Measurements from ENCODE around the gene ATP2B1. TPM values are rescaled to one million over a fixed set of nuclear protein-coding genes. Genes with fewer than 3 reads are reported as not detected.

The ATP2B1 gene
- total and polyA plus RNA-seq, 9 donors: 9.0 to 60.3 (median 25.6) TPM

DNA sequence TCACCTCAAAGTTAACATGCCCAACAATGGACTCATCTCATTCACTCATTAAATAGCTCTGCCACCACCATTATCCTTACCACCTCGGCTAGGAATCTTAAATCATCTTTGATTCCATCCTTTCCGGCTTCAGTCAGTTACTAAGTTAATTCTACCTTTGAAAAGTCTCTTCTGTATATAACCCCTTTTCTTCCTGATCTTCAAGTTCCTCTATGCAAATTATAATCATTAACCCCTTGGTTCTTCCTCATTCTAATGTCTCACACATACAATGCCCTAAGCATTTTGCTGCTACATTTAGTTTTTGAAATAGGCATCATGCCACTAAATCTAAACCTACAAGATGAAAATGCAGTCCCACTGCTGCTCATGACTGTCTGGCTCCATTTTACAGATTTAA, 51.6 kb downstream of the ATP2B1 start:
- Histone ChIP-seq H3K4me3 (no peak overlapping the region), H3K9me3 (no peaks in the 10 kb centered on the region), H3K27ac (no peak overlapping the region), H3K36me3 (no peaks in the 10 kb centered on the region), H3K4me1 (ENCODE audit: insufficient read depth) (no peaks in the 10 kb centered on the region), H3K27me3 (no peaks in the 10 kb centered on the region)
- no peak for TF ChIP-seq POLR2A (IDR thresholded peaks at IDR 0.05)
- no peak for DNase-seq
- intact Hi-C loops (cut with DNase I): no loop called here
- WGBS, 3 donors: 94 to 98% (median 98%) methylated on average over 2 of the region's 2 CpGs

DNA sequence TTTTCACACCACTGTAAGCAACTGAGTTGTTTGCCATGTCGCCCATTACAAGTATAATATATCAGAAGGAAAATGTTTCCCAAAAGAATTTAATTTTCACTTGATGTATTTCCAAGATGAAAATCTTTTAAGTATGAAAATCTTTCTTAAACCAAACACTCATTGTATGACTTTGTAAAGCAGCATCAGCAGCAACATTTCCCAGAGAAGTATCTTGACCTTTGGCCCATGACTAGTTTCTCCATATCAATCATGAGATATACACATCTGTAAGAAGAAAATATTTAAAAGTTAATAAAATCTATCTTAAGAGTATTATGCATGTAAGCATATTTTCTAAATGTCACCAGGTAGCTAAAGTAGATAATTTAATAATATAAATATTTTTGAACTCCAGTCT, 52.8 kb downstream of the ATP2B1 start:
- H3K27ac ChIP-seq: no peak overlapping the region
- H3K9me3 ChIP-seq: no peaks in the 10 kb centered on the region
- H3K4me1 ChIP-seq (ENCODE audit: insufficient read depth): no peaks in the 10 kb centered on the region
- TF ChIP-seq POLR2A (IDR thresholded peaks at IDR 0.05) (no peak), EP300 (IDR thresholded peaks at IDR 0.05) (no peak)
- TF ChIP-seq, protein P1, sequence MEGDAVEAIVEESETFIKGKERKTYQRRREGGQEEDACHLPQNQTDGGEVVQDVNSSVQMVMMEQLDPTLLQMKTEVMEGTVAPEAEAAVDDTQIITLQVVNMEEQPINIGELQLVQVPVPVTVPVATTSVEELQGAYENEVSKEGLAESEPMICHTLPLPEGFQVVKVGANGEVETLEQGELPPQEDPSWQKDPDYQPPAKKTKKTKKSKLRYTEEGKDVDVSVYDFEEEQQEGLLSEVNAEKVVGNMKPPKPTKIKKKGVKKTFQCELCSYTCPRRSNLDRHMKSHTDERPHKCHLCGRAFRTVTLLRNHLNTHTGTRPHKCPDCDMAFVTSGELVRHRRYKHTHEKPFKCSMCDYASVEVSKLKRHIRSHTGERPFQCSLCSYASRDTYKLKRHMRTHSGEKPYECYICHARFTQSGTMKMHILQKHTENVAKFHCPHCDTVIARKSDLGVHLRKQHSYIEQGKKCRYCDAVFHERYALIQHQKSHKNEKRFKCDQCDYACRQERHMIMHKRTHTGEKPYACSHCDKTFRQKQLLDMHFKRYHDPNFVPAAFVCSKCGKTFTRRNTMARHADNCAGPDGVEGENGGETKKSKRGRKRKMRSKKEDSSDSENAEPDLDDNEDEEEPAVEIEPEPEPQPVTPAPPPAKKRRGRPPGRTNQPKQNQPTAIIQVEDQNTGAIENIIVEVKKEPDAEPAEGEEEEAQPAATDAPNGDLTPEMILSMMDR (IDR thresholded peaks at IDR 0.05): no peak
- WGBS, 3 donors: 85 to 100% (median 95%) methylated on average over 1 of the region's 1 CpG
- H3K4me3 ChIP-seq: no peak overlapping the region
- H3K27me3 ChIP-seq: no peaks in the 10 kb centered on the region
- DNase-seq: no peak
- intact Hi-C loops (cut with DNase I): no loop called here
- no peaks in the 10 kb centered on the region for H3K36me3 ChIP-seq

DNA sequence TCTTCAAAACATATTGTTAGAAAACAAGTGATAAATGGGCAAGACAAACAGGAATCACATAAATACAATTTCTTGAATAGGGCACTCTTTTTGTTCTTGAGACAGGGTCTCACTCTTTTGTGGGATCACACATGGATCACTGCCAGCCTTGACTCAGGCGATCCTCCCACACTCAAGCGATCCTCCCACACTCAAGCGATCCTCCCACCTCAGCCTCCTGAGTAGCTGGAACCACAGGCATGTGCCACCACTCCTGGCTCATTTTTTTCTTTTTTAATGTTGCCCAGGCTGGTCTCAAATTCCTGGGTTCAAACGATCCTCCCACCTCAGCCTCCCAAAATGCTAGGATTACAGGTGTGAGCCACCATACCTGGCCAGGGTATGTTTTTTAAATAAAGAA, 57.4 kb downstream of the ATP2B1 start:
- Histone ChIP-seq H3K9me3 (no peaks in the 10 kb centered on the region), H3K4me1 (ENCODE audit: insufficient read depth) (no peaks in the 10 kb centered on the region), H3K4me3 (no peak overlapping the region), H3K27me3 (no peaks in the 10 kb centered on the region), H3K27ac (no peak overlapping the region), H3K36me3 (no peaks in the 10 kb centered on the region)
- TF ChIP-seq, protein P1 (IDR thresholded peaks at IDR 0.05): no peak
- TF ChIP-seq EP300 (IDR thresholded peaks at IDR 0.05) (no peak), POLR2A (IDR thresholded peaks at IDR 0.05) (no peak)
- intact Hi-C loops (cut with DNase I): no loop called here
- no peak for DNase-seq
- WGBS, 3 donors: 74 to 79% (median 74%) methylated on average over 4 of the region's 4 CpGs

DNA sequence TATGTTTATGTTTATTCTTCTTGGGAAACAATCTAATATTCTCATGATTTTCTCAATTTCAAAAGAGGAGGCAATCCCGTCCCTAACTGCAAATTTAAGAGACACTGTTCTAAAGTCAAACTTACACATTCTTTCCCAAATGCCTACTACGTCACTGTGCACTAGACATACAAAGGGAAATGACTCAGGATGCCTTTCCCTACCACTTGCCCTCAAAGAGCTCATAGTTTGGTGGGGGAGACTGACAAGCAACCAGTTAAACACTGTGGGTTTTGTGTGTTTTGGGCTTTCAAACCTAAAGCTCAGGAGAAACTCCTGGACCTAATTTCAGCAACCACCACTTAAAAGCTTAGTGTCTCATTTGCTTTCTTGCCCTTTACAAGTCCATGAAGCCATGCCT, 58.4 kb downstream of the ATP2B1 start:
- Histone ChIP-seq H3K9me3 (no peaks in the 10 kb centered on the region), H3K36me3 (no peaks in the 10 kb centered on the region), H3K4me3 (no peak overlapping the region), H3K27ac (no peak overlapping the region), H3K4me1 (ENCODE audit: insufficient read depth) (no peaks in the 10 kb centered on the region), H3K27me3 (no peaks in the 10 kb centered on the region)
- intact Hi-C loops (cut with DNase I): no loop called here
- TF ChIP-seq POLR2A (IDR thresholded peaks at IDR 0.05): no peak
- TF ChIP-seq EP300 (IDR thresholded peaks at IDR 0.05): no peak
- TF ChIP-seq, protein P1 (IDR thresholded peaks at IDR 0.05): no peak
- 96 to 99% (median 96%) methylated on average over 2 of the region's 2 CpGs for WGBS, 3 donors
- DNase-seq: no peak

DNA sequence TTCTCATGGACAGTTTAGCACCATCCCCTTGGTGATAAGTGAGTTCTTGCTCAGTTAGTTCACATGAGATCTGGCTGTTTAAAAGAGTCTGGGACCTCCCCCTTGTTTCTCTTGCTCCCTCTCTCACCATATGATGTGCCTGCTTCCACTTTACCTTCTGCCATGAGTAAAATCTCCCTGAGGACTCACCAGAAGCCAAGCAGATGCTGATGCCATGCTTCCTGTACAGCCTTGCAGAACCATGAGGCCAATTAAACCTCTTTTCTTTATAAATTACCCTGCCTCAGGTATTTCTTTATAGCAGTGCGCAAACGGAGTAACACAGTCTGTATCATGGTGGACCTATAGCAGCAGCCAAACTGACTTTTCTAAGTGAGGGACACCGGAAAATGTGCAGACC, 58.8 kb downstream of the ATP2B1 start:
- Histone ChIP-seq H3K9me3 (no peaks in the 10 kb centered on the region), H3K27ac (no peak overlapping the region), H3K4me1 (ENCODE audit: insufficient read depth) (no peaks in the 10 kb centered on the region), H3K27me3 (no peaks in the 10 kb centered on the region), H3K4me3 (no peak overlapping the region), H3K36me3 (no peaks in the 10 kb centered on the region)
- intact Hi-C loops (cut with DNase I): no loop called here
- DNase-seq: no peak
- whole genome bisulfite sequencing, 3 donors: 95 to 98% (median 97%) methylated on average over 3 of the region's 3 CpGs
- TF ChIP-seq, protein P1 (IDR thresholded peaks at IDR 0.05): no peak
- TF ChIP-seq POLR2A (IDR thresholded peaks at IDR 0.05) (no peak), EP300 (IDR thresholded peaks at IDR 0.05) (no peak)
